GM20431 (cell line): ENCODE results near the gene TRIM31.

ENCODE experiments used
- in situ Hi-C: fragments of 300-500 bp; cut with MseI, MboI; formaldehyde crosslinking; loops from one replicate; pipeline ENCODE4 v1.15.0; 2020; ENCODE audit warnings: low sequenced_read_pairs; ENCODE audit not compliant: unreplicated experiment

TRIM31 gene

GRCh38 chr6:30113003-30113759 lies at the start of gene TRIM31:
TSS of gene TRIM31 (minus strand) at chr6:30113090. CDS start at chr6:30112805, 285 bp downstream.
- in situ Hi-C loops: no loop called here

GRCh38 chr6:30162265-30163089 lies 49.6 kb upstream of the TRIM31 start:
- in situ Hi-C loops: no loop called here

- in situ Hi-C loops: no loop called here
Observed at GRCh38 chr6:30160785-30161531, 48.1 kb upstream of the TRIM31 start, which contains the start of gene TRIM10. TSS of gene TRIM10 (minus strand) at chr6:30161211. CDS start at chr6:30160858, 353 bp downstream.

GRCh38 chr6:30160008-30160784 lies 47.3 kb upstream of the TRIM31 start:
- in situ Hi-C loops: no loop called here

GRCh38 chr6:30158475-30159040 lies 45.7 kb upstream of the TRIM31 start:
- in situ Hi-C loops: no loop called here

GRCh38 chr6:30157999-30158398 lies 45.1 kb upstream of the TRIM31 start:
- in situ Hi-C loops: no loop called here

GRCh38 chr6:30157581-30157980 lies 44.7 kb upstream of the TRIM31 start:
- in situ Hi-C loops: no loop called here

GRCh38 chr6:30156774-30157173 lies 43.9 kb upstream of the TRIM31 start:
- in situ Hi-C loops: no loop called here

GRCh38 chr6:30156262-30156599 lies 43.3 kb upstream of the TRIM31 start:
- in situ Hi-C loops: no loop called here

GRCh38 chr6:30155520-30156261 lies 42.8 kb upstream of the TRIM31 start:
- in situ Hi-C loops: no loop called here

GRCh38 chr6:30154709-30155519 lies 42.0 kb upstream of the TRIM31 start:
- in situ Hi-C loops: no loop called here

- in situ Hi-C loops: no loop called here
Observed at GRCh38 chr6:30154061-30154460, 41.2 kb upstream of the TRIM31 start.

- in situ Hi-C loops: no loop called here
Observed at GRCh38 chr6:30152910-30153610, 40.2 kb upstream of the TRIM31 start.

- in situ Hi-C loops: no loop called here
Observed at GRCh38 chr6:30152016-30152673, 39.3 kb upstream of the TRIM31 start.

GRCh38 chr6:30151580-30151979 lies 38.7 kb upstream of the TRIM31 start:
- in situ Hi-C loops: no loop called here

- in situ Hi-C loops: no loop called here
Observed at GRCh38 chr6:30150671-30151395, 37.9 kb upstream of the TRIM31 start.
